GM21786 (cell line): ENCODE results near the gene PGM5.
A peak's percentile ranks its signal among the peaks of the same experiment; 100 is the strongest.

Experiments
- ATAC-seq: cut with Tn5 transposase; IDR thresholded peaks from one replicate; pipeline ENCODE4 v1.9.1; 2021; ENCODE audit not compliant: unreplicated experiment

PGM5 gene

GRCh38 chr9:68575817-68576216, 219.4 kb downstream of the PGM5 start:
- no peak for ATAC-seq

GRCh38 chr9:68577774-68578591, 221.6 kb downstream of the PGM5 start:
- ATAC-seq: peak; percentile 91
